Keratinocyte (primary cell): ENCODE results near the gene SUPT20HL2. TPM values are rescaled to one million over a fixed set of nuclear protein-coding genes. Genes with fewer than 3 reads are reported as not detected.
"Not testable (repeated sequence)": the region's sequence is repeated elsewhere in the genome, so short reads cannot be mapped to it uniquely, and the experiment has no call there.

Source experiments
- DNase-seq: peaks from one replicate; pipeline ENCODE4 v3.0.0-alpha.2; 2011; ENCODE audit warnings: low read depth, missing footprints, low spot score
- FAIRE-seq: peaks from 2 replicates; lab custom pipeline; 2011; peaks lifted over from hg19 to GRCh38; lab: Jason Lieb, UNC
- H2AFZ ChIP-seq: 2 replicates; pipeline ENCODE4 v1.6.0; 2012; ENCODE audit warnings: low read length, control low read depth, inconsistent platforms; ENCODE audit not compliant: control insufficient read depth
- H3K27ac ChIP-seq: 2 replicates; pipeline ENCODE4 v1.5.1; 2011; ENCODE audit warnings: low read length; ENCODE audit not compliant: control insufficient read depth, insufficient read depth
- H3K27me3 ChIP-seq: 3 replicates; pipeline ENCODE4 v1.6.0; 2011; ENCODE audit warnings: low read length; ENCODE audit not compliant: control insufficient read depth, insufficient read depth; ENCODE audit errors: extremely low read depth
- H3K36me3 ChIP-seq, 2 experiments: 2 replicates in 1 of 2; 3 replicates in 1 of 2; pipeline ENCODE4 v1.5.1; 2011; ENCODE audit warnings: low read length in 2 of 2, mild to moderate bottlenecking in 1 of 2; ENCODE audit not compliant: control insufficient read depth in 2 of 2, insufficient read depth in 2 of 2; ENCODE audit errors: extremely low read depth in 1 of 2
- H3K4me1 ChIP-seq: 3 replicates; pipeline ENCODE4 v1.5.1; 2011; ENCODE audit warnings: low read length; ENCODE audit not compliant: control insufficient read depth, insufficient read depth; ENCODE audit errors: extremely low read depth
- H3K4me2 ChIP-seq: 3 replicates; pipeline ENCODE4 v1.6.0; 2011; ENCODE audit warnings: low read depth, low read length; ENCODE audit not compliant: control insufficient read depth, insufficient read depth; ENCODE audit errors: extremely low read depth
- H3K4me3 ChIP-seq, 3 experiments: fragments of 200-600 bp in 1 of 3; sonication (generic) in 1 of 3; 2 replicates in 2 of 3; 3 replicates in 1 of 3; pipeline ENCODE4 v1.5.1; 2011 to 2016; ENCODE audit warnings: low read length in 3 of 3, mild to moderate bottlenecking in 3 of 3, control low read depth in 2 of 3, inconsistent platforms in 1 of 3, low read depth in 1 of 3, mixed read lengths in 1 of 3, mixed run types in 1 of 3, moderate library complexity in 1 of 3; ENCODE audit not compliant: control insufficient read depth in 2 of 3, insufficient read depth in 2 of 3; ENCODE audit errors: extremely low read depth in 1 of 3
- H3K79me2 ChIP-seq: 2 replicates; pipeline ENCODE4 v1.6.0; 2012; ENCODE audit warnings: low read length; ENCODE audit not compliant: control insufficient read depth, insufficient read depth
- H3K9ac ChIP-seq: 3 replicates; pipeline ENCODE4 v1.6.0; 2011; ENCODE audit warnings: low read length; ENCODE audit not compliant: control insufficient read depth, insufficient read depth; ENCODE audit errors: extremely low read depth
- H3K9me1 ChIP-seq: 3 replicates; pipeline ENCODE4 v1.6.0; 2011; ENCODE audit warnings: low read length; ENCODE audit not compliant: control insufficient read depth, insufficient read depth; ENCODE audit errors: extremely low read depth
- H3K9me3 ChIP-seq: 2 replicates; pipeline ENCODE4 v1.5.1; 2012; ENCODE audit warnings: low read depth, low read length; ENCODE audit not compliant: control insufficient read depth
- H4K20me1 ChIP-seq: 3 replicates; pipeline ENCODE4 v1.6.0; 2011; ENCODE audit warnings: low read length; ENCODE audit not compliant: control insufficient read depth, insufficient read depth; ENCODE audit errors: extremely low read depth
- CTCF ChIP-seq, 3 experiments: IDR thresholded peaks in 1 of 3; conservative IDR thresholded peaks in 1 of 3; optimal IDR thresholded peaks in 1 of 3; 2 replicates in 2 of 3; 3 replicates in 1 of 3; pipeline versions ENCODE3 to v1.5.1; 2011; ENCODE audit warnings: low read length in 3 of 3, mild to moderate bottlenecking in 3 of 3, moderate library complexity in 2 of 3, control low read depth in 1 of 3, inconsistent platforms in 1 of 3; ENCODE audit not compliant: insufficient read depth in 2 of 3; ENCODE audit errors: extremely low read depth in 1 of 3
- EZH2 ChIP-seq: IDR thresholded peaks from one replicate; pipeline ENCODE4 v1.6.1; 2012; ENCODE audit warnings: inconsistent platforms, mild to moderate bottlenecking, low read length, moderate library complexity
- dilution Hi-C: fragments of 300-500 bp; cut with MboI; formaldehyde crosslinking; loops from one replicate; pipeline ENCODE4 v1.7.0; 2020; ENCODE audit warnings: low sequenced_read_pairs; ENCODE audit not compliant: extremely low pct_ligation_motif_present
- polyA plus RNA-seq, 5 experiments: library from polyadenylated mRNA; depleted of rRNA in 3 of 5; stranded (reverse) in 3 of 5; stranded (forward) in 1 of 5; unstranded in 1 of 5; fragments of >200 nt; gene quantifications; 1 replicate in 1 of 5; 2 replicates in 3 of 5; 3 replicates in 1 of 5; pipeline versions ENCODE4 v1.2.1 to v1.2.3, GENCODE V29; 2011 to 2012; ENCODE audit warnings: missing spikeins in 2 of 5, low read depth in 1 of 5, low replicate concordance in 1 of 5

SUPT20HL2 gene
- polyA plus RNA-seq, 1 donor (not counting 4 experiments of a cell fraction or from before 2014, with no cell fraction given) = not detected

- H3K4me1 ChIP-seq, H3K36me3 ChIP-seq, DNase-seq, H3K27ac ChIP-seq, H4K20me1 ChIP-seq, H3K4me3 ChIP-seq, dilution Hi-C loops, H3K4me2 ChIP-seq, H3K79me2 ChIP-seq, H3K9me3 ChIP-seq, H3K9me1 ChIP-seq, FAIRE-seq, H3K27me3 ChIP-seq, H3K9ac ChIP-seq, H2AFZ ChIP-seq: not testable (repeated sequence)
These were observed 4.1 kb downstream of the SUPT20HL2 start for GRCh38 chrX:24309580-24310374.

DNA sequence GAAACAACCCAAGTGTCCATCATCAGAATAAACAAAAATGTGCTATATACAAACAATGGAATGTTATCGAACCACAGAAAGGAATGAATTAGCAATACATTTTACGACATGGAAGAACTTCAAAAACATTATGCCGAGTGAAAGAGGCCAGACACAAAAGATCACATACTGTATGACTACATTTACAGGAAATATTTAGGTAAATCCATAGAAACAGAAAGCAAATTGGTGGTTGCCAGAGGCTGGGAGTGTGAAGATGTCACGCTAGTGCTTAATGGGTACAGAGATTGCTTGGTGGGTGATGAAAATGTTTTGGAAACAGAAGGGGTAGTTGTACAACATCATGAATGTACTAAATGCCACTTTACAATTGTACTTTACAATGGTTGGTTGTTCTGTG, 5.1 kb downstream of the SUPT20HL2 start:
- H3K9me1 ChIP-seq, H3K36me3 ChIP-seq, FAIRE-seq, H3K4me3 ChIP-seq, H4K20me1 ChIP-seq, H3K9me3 ChIP-seq, H3K4me2 ChIP-seq, H3K4me1 ChIP-seq, H3K79me2 ChIP-seq, DNase-seq, H3K27ac ChIP-seq, H3K9ac ChIP-seq, H3K27me3 ChIP-seq, H2AFZ ChIP-seq, dilution Hi-C loops: not testable (repeated sequence)

GRCh38 chrX:24306440-24306839, 7.4 kb downstream of the SUPT20HL2 start:
- Histone ChIP-seq H4K20me1 (no peaks in the 10 kb centered on the region), H3K9ac (no peak overlapping the region), H3K27ac (no peak overlapping the region), H3K4me3 (no peak overlapping the region), H3K27me3 (no peaks in the 10 kb centered on the region), H3K9me3 (no peaks in the 10 kb centered on the region), H2AFZ (no peak overlapping the region), H3K36me3 (no peaks in the 10 kb centered on the region), H3K79me2 (no peaks in the 10 kb centered on the region), H3K4me2 (no peak overlapping the region), H3K9me1 (no peaks in the 10 kb centered on the region), H3K4me1 (no peaks in the 10 kb centered on the region)
- TF ChIP-seq EZH2 (no peak), CTCF (optimal IDR thresholded peaks at IDR 0.05 in 1 of 3, IDR thresholded peaks at IDR 0.05 in 1 of 3, conservative IDR thresholded peaks at IDR 0.05 in 1 of 3; ENCODE audit: extremely low read depth in 1 of 3, insufficient read depth in 2 of 3, low read length in 3 of 3) (no peak)
- dilution Hi-C loops = no loop called here
- no peak for DNase-seq
- FAIRE-seq = no peak
